Measurements from ENCODE around the gene MSLN. TPM values are rescaled to one million over a fixed set of nuclear protein-coding genes. Genes with fewer than 3 reads are reported as not detected.

The MSLN gene
- total and polyA plus RNA-seq, 7 donors, result 0.03 to 0.17 (median 0.09) TPM; not detected in 3

DNA sequence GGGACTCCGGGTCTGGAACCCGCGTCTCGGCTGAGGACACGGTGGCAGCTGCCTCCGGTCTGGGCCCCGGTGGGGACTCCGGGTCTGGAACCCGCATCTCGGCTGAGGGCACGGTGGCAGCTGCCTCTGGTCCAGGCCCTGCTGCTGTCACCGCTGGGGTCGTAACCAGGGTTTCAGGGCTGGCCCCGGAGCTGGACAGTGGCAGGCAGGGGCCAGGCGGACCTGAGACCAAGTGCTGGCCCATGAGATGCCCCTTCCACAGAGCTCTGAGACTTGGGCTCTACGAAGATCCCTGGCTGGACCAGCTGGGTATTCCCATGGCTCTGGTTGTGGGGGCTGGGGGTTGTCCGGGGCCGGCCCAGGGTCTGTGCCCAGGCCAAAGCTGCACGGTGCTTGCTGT, 23.9 kb downstream of the MSLN start:
- intact Hi-C loops (cut with DNase I), result loop anchor here in 1 of 2 donors (2.0 to 10.0 kb wide), 2 partner anchors 74 to 210 kb away; no protein-coding TSS in a partner anchor
- peaks cover 0 to 41% (median 2%) of the 10 kb centered on the region in 3 donors for H3K27me3 ChIP-seq (ENCODE audit: insufficient read depth in 3 of 3, low read length in 2 of 3)
- H3K36me3 ChIP-seq (ENCODE audit: insufficient read depth in 1 of 2, low read depth in 1 of 2), result no peaks in the 10 kb centered on the region
- ATAC-seq, result no peak
- no peak for TF ChIP-seq CTCF (IDR thresholded peaks at IDR 0.05)
- no peak for DNase-seq
- no peak overlapping the region for H3K4me3 ChIP-seq
- peaks cover 14% of the 10 kb centered on the region for H3K4me1 ChIP-seq
- 52 to 56% (median 55%) methylated on average over 17 to 19 of the region's 19 CpGs for WGBS, 3 donors
- H3K9me3 ChIP-seq, result no peaks in the 10 kb centered on the region
- no peak overlapping the region for H3K27ac ChIP-seq

DNA sequence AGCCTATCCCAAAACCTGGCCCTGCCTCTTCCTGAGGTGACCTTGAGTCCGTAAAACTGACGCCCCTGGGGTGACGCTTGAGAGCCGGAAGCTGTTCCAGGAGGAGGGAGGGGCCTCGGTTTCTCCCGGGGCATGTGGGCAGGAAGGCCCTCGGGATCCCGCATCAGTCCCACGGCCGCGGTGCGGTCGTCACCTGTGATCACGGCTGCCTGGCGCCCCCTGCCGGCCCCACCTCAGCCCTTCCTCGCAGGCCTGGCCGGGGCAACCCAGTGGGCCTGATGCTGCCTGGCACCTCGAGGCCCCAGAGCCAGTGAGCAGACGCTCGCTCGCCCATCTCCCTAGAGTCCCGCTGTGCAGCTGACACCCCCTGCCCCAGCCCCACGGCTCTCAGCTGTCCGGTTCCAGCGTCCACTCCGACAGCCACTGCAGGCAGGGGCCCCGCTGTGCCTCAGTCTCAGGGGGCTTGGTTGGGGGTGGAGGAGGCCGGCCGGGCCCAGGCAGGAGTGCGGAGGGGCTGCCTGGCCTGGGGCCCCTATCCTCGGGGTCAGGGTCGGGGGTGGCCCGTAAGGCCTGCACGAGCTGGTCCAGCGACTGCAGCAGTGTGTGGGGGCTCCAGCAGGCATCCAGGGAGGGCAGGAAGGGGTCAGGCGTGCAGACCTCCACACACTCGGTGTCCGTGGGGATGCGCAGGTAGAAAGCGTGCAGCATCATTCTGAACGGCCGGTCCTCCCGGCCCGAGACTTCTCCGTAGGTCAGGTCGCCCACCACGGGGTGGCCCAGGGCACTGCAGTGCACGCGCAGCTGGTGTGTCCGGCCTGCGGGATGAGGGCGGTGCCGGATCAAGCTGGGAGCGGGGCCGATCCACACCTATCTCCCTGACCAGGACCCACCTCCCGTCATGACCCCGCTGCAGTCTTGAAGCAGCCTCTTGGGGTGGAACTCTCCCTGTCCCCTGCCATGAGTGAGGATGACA, 25.3 kb downstream of the MSLN start:
- H3K4me1 ChIP-seq, result peaks cover 14% of the 10 kb centered on the region
- H3K27me3 ChIP-seq (ENCODE audit: insufficient read depth in 3 of 3, low read length in 2 of 3), result peaks cover 0 to 30% (median 0%) of the 10 kb centered on the region in 3 donors
- no peaks in the 10 kb centered on the region for H3K36me3 ChIP-seq (ENCODE audit: insufficient read depth in 1 of 2, low read depth in 1 of 2)
- DNase-seq, result peak; percentile 71 to 81
- H3K4me3 ChIP-seq, result no peak overlapping the region
- intact Hi-C loops (cut with DNase I), result loop anchor here (2.0 to 10.0 kb wide), 3 partner anchors 74 to 211 kb away; no protein-coding TSS in a partner anchor
- no peaks in the 10 kb centered on the region for H3K9me3 ChIP-seq
- 66 to 69% (median 68%) methylated on average over 52 to 58 of the region's 58 CpGs for WGBS, 3 donors
- no peak overlapping the region for H3K27ac ChIP-seq
- peak; percentile 28 to 65 (median 36) for ATAC-seq
- peak; percentile 62 for TF ChIP-seq CTCF (IDR thresholded peaks at IDR 0.05)

DNA sequence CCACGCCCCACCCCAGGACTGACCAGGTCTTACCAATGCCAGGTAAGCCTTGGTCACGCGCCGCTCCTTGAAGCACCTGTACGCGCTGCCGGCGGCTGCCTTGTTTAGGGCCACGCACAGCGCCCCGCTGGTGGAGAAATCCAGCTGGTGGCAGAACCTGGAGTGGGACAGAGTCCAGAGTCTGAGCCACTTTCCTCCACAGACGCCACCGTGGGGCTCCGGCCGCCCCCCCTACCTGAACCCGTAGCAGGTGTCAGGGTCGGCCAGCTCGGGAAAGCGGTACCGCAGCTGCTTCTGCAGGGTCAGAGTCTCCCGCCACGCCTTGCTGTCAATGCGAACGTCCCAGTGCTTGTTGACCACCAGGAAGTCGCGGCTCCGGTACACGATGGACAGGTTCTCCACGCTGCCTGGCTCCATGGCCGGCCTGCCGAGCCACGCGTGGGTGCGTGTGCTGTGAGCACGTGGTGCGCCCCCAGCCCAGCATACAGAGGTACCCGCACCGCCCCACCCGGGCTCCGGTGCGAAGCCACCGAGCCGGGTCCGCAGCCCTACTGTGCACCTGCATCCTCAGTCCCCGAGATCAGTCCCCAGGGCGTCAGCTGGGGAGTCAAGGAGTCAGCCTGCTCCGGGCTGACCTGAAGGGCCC, 26.9 kb downstream of the MSLN start:
- 33 to 37% (median 36%) methylated on average over 44 to 47 of the region's 47 CpGs for WGBS, 3 donors
- no peak for TF ChIP-seq CTCF (IDR thresholded peaks at IDR 0.05)
- no peaks in the 10 kb centered on the region for H3K36me3 ChIP-seq (ENCODE audit: insufficient read depth in 1 of 2, low read depth in 1 of 2)
- H3K27me3 ChIP-seq (ENCODE audit: insufficient read depth in 3 of 3, low read length in 2 of 3), result peaks cover 0 to 16% (median 0%) of the 10 kb centered on the region in 3 donors
- ATAC-seq (no peak), DNase-seq (no peak)
- peak overlapping the region; percentile 77 for H3K4me3 ChIP-seq
- H3K4me1 ChIP-seq, result peaks cover 14% of the 10 kb centered on the region
- intact Hi-C loops (cut with DNase I), result loop anchor here (5.0 to 10.0 kb wide), 2 partner anchors 75 to 213 kb away; no protein-coding TSS in a partner anchor
- H3K27ac ChIP-seq, result peak overlapping the region; percentile 48
- H3K9me3 ChIP-seq, result no peaks in the 10 kb centered on the region

DNA sequence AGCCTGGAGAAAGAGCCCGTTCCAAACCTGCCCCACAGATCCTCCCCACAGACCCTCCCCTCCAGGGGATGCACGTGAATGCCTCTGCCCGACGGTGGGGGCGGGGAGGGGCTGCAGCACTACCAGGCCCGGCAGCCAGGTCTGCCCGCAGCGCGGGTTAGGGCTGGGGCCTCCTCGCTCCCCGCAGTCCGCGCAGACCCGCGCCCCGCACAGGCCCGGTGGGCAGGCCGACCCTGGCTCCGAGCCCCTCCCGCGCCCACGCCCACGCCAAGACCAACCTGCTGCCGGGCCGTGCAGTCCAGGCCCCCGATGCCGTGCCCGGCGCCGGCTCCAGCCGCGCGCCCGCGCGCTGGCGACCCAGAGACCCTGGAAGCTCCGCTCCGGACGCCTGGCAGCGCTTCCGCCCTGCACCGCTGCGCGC, 27.5 kb downstream of the MSLN start, which contains the start of gene RPUSD1:
TSS of gene RPUSD1 (minus strand) at position 404 of the 421 bp plus-strand sequence. CDS start 644 bp downstream, outside the sequence.
- Histone ChIP-seq H3K27ac (peak within 1 kb of the TSS; percentile 48), H3K36me3 (ENCODE audit: insufficient read depth in 1 of 2, low read depth in 1 of 2) (no peaks in the 10 kb centered on the region), H3K4me1 (peaks cover 14% of the 10 kb centered on the region), H3K9me3 (no peaks in the 10 kb centered on the region), H3K4me3 (peak within 1 kb of the TSS; percentile 81), H3K27me3 (ENCODE audit: insufficient read depth in 3 of 3, low read length in 2 of 3) (peaks cover 0 to 10% (median 0%) of the 10 kb centered on the region in 3 donors)
- WGBS, 3 donors, result 0 to 1% (median 0%) methylated on average over 15 to 45 of the region's 45 CpGs
- no peak for DNase-seq
- ATAC-seq, result peak in 2 of 4 donors; percentile 5 to 11
- intact Hi-C loops (cut with DNase I), result loop anchor here (5.0 to 10.0 kb wide), 2 partner anchors 76 to 213 kb away; no protein-coding TSS in a partner anchor
- no peak for TF ChIP-seq CTCF (IDR thresholded peaks at IDR 0.05)
